ENCODE measurements around the gene MAN1C1. TPM values are rescaled to one million over a fixed set of nuclear protein-coding genes. Genes with fewer than 3 reads are reported as not detected.

MAN1C1 gene
- total and polyA plus RNA-seq, 9 of the 15 experiments (the other 6 are each of a cell fraction or from before 2014, with no cell fraction given) = 0.04 to 0.44 (median 0.10) TPM; not detected in 3

GRCh38 chr1:25773441-25774125, 157.0 kb downstream of the MAN1C1 start (continued):
- TF ChIP-seq XRCC4 (IDR thresholded peaks at IDR 0.05; ENCODE audit: extremely low read depth, insufficient read depth, insufficient read length) (no peak), MEF2A (IDR thresholded peaks at IDR 0.05; ENCODE audit: control insufficient read depth, low read depth, low read length) (no peak)
- TF ChIP-seq, protein P1, sequence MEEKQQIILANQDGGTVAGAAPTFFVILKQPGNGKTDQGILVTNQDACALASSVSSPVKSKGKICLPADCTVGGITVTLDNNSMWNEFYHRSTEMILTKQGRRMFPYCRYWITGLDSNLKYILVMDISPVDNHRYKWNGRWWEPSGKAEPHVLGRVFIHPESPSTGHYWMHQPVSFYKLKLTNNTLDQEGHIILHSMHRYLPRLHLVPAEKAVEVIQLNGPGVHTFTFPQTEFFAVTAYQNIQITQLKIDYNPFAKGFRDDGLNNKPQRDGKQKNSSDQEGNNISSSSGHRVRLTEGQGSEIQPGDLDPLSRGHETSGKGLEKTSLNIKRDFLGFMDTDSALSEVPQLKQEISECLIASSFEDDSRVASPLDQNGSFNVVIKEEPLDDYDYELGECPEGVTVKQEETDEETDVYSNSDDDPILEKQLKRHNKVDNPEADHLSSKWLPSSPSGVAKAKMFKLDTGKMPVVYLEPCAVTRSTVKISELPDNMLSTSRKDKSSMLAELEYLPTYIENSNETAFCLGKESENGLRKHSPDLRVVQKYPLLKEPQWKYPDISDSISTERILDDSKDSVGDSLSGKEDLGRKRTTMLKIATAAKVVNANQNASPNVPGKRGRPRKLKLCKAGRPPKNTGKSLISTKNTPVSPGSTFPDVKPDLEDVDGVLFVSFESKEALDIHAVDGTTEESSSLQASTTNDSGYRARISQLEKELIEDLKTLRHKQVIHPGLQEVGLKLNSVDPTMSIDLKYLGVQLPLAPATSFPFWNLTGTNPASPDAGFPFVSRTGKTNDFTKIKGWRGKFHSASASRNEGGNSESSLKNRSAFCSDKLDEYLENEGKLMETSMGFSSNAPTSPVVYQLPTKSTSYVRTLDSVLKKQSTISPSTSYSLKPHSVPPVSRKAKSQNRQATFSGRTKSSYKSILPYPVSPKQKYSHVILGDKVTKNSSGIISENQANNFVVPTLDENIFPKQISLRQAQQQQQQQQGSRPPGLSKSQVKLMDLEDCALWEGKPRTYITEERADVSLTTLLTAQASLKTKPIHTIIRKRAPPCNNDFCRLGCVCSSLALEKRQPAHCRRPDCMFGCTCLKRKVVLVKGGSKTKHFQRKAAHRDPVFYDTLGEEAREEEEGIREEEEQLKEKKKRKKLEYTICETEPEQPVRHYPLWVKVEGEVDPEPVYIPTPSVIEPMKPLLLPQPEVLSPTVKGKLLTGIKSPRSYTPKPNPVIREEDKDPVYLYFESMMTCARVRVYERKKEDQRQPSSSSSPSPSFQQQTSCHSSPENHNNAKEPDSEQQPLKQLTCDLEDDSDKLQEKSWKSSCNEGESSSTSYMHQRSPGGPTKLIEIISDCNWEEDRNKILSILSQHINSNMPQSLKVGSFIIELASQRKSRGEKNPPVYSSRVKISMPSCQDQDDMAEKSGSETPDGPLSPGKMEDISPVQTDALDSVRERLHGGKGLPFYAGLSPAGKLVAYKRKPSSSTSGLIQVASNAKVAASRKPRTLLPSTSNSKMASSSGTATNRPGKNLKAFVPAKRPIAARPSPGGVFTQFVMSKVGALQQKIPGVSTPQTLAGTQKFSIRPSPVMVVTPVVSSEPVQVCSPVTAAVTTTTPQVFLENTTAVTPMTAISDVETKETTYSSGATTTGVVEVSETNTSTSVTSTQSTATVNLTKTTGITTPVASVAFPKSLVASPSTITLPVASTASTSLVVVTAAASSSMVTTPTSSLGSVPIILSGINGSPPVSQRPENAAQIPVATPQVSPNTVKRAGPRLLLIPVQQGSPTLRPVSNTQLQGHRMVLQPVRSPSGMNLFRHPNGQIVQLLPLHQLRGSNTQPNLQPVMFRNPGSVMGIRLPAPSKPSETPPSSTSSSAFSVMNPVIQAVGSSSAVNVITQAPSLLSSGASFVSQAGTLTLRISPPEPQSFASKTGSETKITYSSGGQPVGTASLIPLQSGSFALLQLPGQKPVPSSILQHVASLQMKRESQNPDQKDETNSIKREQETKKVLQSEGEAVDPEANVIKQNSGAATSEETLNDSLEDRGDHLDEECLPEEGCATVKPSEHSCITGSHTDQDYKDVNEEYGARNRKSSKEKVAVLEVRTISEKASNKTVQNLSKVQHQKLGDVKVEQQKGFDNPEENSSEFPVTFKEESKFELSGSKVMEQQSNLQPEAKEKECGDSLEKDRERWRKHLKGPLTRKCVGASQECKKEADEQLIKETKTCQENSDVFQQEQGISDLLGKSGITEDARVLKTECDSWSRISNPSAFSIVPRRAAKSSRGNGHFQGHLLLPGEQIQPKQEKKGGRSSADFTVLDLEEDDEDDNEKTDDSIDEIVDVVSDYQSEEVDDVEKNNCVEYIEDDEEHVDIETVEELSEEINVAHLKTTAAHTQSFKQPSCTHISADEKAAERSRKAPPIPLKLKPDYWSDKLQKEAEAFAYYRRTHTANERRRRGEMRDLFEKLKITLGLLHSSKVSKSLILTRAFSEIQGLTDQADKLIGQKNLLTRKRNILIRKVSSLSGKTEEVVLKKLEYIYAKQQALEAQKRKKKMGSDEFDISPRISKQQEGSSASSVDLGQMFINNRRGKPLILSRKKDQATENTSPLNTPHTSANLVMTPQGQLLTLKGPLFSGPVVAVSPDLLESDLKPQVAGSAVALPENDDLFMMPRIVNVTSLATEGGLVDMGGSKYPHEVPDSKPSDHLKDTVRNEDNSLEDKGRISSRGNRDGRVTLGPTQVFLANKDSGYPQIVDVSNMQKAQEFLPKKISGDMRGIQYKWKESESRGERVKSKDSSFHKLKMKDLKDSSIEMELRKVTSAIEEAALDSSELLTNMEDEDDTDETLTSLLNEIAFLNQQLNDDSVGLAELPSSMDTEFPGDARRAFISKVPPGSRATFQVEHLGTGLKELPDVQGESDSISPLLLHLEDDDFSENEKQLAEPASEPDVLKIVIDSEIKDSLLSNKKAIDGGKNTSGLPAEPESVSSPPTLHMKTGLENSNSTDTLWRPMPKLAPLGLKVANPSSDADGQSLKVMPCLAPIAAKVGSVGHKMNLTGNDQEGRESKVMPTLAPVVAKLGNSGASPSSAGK (IDR thresholded peaks at IDR 0.05) = no peak
